ENCODE measurements around the gene SCAMP1.
"Not testable (repeated sequence)": the region's sequence is repeated elsewhere in the genome, so short reads cannot be mapped to it uniquely, and the experiment has no call there.

Gene SCAMP1, protein sequence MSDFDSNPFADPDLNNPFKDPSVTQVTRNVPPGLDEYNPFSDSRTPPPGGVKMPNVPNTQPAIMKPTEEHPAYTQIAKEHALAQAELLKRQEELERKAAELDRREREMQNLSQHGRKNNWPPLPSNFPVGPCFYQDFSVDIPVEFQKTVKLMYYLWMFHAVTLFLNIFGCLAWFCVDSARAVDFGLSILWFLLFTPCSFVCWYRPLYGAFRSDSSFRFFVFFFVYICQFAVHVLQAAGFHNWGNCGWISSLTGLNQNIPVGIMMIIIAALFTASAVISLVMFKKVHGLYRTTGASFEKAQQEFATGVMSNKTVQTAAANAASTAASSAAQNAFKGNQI

DNA sequence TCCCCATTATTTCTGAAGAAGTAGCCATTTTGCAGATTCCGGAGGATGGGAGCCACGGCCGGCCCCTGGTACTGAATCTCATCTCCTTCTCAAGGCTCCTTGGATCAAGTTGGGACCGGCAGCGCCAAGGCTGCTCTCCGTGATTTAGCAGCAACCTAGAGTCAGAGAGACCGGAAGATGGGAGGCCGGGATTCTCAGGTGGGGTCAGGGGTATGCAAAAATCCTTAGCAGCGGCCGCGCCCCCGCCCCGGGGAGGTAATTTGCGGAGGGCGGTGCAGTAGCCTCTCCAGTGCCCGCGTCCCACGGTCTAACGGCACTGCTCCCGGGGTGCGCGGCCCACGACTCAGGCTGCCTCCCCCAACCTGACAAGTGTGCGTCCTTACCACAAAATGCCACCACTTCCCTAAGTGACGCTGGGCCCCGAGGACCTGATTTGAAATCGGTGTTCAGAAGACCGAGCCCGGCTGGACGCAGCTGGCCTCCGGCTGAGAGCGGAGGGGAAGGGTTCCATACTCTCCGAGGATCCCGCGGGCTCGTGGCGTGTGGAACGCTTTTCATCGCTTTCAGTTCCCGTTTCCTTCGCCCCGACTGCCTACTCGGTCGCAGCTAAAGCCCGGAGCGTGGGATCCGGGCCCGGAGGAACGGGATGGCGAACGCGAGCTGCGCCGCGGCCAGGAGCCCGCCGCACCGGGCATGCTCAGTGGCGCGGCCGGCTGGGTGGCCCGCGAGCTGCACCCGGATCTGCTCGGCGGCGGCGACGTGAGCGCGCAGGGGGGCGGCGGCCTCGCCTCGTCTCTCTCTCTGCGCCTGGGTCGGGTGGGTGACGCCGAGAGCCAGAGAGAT, at the start of gene SCAMP1:
Gene SCAMP1 (plus strand): TSS at position 787 of the 843 bp plus-strand sequence. CDS start 55 bp downstream, at position 842.
- peak; percentile 84 for DNase-seq

DNA sequence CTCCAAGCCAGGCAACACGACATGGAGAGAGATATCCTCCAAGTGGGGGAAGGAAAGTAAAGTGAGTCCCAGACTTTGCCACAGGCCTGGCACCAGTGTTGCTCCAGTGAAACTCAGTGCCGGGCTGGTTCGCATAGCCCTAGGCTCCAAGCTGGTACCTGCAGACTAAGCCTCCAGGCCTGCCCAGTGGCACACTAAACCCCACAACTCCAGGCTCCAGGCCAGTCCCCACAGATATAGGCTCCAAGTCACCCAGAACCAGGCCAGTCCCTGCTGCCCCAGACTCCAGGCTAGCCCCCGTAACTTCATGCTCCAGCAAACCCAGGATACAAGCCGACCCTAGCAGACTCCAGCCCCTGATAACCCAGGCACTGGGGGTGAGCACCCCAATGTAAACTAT, 42.9 kb upstream of the SCAMP1 start:
- DNase-seq = no peak

DNA sequence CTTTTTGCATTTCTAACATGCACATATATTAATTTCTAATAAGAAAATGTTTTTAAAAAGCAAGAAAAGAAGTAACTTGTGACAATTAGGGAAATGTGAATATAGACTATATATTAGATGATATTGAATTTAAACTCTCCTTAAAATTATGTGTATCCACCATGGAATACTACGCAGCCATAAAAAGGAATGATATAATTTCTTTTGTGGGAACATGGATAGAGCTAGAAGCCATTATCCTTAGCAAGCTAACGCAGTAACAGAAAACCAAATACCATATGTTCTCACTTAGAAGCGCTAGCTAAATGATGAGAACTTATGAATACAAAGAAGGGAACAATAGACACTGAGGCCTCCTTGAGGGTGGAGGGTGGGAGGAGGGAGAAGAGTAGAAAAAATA, 42.1 kb upstream of the SCAMP1 start:
- DNase-seq = no peak

DNA sequence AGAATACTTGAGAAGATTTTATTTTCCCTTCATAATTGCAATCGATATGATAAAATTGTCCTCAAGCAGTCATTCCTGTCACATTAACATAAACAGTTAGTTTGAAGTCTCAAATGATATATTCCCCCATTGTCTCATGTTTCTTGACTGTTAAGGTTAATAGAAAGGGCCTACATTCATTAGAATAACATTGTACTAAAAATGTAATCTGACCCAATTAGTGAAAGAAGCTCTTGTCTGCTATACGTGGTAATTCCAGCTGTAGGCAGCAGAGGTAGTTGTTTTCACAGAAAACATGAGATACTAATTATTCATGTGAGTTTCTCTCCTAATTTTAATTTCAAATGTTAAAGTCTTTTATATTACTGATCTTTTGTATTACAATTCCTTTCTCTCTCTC, 40.0 kb upstream of the SCAMP1 start:
- DNase-seq = peak; percentile 7

DNA sequence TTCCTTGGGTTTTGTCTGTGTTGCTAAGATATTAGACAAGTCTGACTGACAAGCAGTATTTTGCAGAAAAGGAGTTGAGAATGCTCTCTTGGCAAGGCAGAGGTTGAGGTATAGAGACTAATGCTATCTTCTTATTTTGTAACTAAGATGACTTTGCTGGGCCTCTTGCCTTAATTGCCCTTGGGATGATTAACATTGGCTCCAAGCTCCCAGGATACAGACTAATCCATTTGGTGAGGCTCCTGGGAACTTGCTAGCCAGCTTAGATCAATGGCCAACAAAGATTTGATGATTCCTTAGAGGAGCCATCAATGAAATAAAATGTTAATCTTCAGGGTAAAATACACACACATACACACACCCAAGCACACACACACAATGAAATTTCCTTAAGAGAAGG, 37.2 kb upstream of the SCAMP1 start:
- no peak for DNase-seq

DNA sequence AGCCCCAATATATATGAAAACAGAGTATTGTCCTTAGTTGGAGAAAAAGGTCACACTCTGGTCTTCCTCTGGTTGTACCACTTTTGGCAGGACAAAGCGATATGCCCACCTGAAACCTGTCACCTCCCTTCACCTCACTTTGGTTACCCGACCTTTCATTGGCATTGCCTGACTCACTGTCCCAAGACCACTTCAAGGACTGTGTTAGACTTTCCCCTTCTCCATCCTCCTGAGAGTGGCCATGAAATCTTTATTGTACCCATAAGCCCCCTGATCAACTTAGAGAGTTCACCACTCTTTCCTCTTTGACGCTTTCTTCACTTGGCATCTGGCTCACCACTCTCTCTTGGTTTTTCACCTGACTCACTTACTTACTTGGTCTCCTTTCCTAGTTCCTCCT, 33.5 kb upstream of the SCAMP1 start:
- no peak for DNase-seq

DNA sequence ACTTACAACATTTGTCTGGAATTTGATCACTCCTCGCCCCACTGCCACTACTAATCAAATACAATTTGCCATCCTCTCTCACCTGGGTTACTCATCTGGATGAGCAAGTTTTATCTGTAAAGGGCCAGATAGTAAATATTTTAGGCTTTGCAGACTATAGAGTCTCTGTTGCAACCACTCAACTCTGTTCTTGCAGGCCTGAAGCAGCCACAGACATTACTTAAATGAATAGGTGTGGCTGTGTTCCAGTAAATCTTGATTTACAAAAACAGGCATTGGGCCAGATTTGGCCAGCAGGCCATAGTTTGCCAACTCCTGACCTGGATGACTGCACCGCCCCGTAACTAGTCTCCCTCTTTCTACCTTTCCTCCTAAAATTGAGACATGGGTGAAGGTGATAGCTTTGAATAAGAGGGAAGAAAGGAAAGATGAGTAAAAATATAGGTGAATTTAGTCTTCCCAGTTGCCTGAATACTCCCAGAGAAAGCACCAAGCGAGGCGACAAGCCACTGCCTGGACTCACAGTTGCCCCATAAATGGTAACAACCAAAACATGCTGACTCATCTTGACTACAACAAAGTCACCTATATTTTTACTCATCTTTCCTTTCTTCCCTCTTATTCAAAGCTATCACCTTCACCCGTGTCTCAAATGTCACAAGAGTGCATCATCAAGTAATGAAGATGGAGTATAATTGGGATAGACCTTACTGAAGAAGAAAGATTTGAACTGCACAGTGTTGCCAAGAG, 32.5 kb upstream of the SCAMP1 start:
- DNase-seq = no peak

DNA sequence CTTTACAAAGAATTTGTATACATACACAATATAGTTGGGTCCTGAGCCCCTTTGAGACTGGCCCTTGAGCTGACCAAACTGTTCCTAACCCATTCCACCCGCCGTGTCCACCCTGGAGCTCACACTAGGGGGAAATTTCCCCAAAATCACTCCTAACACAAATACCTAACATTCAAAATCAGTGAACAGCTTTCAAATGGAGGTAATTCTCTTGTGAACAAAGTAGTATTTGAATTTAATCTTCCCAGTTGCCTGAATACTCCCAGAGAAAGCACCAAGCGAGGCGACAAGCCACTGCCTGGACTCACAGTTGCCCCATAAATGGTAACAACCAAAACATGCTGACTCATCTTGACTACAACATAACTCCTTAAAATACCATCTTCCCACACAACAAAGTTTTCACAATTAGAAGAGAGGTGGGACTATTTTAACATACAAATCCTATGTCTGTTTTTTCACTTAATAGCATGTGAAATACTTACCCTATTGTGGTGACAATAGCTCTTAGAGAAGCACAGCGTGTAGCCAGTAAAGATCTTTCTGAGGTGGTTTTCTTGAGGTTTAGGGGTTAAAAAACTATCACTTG, 31.7 kb upstream of the SCAMP1 start:
- DNase-seq = no peak

DNA sequence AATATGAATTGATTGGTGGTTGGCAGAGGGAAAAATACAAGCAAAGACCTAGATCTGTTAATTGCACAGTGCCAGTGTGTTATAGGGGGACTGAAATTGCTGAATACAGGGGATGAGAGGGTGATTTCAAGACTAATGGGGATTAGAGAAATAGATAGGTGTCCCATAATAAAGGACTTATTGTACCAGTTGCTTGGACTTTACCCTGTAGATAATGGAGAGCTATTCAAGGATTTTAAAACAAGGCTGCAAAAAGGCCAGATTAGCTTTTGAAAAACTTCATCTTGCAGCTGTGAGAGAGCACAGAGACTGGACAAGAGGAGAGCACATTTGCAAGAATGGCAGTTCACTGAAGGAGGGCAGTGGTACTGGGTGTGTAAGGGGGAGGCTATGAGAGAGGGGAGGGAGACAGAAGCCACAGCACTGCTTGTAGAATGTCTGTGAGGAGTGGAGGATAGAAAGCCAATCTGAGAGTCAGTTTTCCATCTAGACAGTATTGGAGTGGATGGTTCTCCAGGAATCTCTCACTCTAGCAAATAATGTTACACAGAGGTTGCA, 28.8 kb upstream of the SCAMP1 start:
- no peak for DNase-seq

DNA sequence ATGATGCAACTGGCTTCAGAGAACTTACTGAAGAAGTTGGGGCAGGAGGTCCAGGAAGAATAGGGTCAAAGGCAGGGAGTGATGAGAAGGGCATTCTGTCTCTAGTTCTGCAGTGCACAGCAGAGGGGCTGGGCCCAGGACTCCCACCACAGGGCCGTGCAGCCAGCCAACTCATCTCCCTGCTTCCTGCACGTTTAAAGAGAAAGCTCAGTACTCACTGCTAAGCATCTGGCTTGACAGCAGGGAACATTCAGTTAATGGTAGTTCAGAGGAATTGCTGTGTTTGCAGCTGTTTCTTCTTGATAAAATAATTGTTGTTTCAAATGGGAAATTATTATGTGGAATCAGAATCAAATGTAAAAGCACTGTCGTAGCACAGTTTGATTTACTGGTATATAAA, 25.6 kb upstream of the SCAMP1 start:
- no peak for DNase-seq

DNA sequence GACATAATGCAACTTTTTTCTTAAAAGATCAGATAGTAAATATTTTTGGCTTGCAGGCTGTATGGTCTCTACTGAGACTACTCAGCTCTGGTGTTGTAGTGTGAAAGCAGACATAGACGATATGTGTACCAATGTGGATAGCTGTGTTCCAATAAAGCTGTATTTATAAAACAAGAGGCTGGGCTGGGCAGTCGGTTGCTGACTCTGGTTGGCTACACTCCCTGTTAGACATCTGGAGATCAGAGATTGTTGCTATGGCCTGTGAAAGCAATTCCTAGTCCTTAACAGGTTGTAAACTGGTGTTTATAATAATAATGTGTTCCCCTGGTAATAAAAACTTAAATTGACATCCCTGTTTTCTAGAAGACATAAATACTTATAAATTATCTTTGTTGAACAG, 24.4 kb upstream of the SCAMP1 start:
- DNase-seq = no peak

DNA sequence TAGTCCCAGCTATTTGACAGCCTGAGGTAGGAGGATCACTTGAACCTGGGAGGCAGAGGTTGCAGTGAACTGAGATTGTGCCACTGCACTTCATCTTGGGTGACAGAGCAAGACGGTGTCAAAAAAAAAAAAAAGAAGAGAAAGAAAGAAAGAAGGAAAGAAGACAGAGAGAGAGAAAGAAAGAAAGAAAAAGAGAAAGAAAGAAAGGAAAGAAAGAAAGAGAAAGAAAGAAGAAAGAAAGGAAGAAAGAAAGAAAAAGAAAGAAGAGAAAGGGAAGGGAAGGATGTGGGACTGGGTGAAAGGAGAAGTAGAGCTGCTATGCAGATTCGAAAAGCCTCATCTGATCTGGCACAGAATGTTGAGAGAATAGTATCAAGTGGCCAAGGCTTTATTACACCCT, 23.7 kb upstream of the SCAMP1 start:
- DNase-seq = no peak

DNA sequence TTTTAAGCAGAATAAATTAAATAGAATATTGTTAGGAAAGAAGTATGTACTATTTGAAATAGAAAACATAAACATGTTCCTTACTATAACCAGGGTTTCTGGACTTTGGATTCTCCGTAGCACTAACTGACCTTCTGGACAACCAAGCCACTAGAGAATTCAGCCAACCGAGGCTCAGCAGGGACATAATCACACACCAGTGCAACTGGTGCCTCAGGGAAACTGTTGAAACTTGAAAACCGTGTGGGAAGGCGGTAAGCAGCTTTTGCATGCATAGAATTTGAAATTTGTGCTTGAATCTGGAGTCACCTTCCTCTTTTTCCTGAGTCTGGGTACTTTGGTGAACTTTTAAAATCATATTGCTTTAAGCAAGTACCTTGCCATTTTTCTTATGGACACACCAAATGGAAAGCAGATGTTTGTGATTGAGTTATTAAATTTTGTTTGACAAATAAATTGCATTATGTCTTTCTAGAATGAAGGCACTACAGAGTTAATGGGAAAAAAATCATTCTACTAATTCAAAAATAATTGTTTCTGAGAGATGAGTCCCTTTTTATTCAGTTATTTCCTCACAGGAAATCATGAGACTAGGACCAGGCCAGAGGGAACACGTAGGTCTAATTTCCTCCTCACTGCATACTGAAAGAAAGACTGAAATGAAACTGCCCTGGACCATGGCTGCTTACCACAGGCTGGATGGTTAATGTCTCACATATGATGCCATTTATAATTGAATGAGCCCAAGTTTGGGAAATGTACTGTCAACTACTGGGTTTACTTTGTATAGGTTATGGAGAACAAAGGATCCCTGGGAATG, 20.6 kb upstream of the SCAMP1 start:
- DNase-seq = no peak

DNA sequence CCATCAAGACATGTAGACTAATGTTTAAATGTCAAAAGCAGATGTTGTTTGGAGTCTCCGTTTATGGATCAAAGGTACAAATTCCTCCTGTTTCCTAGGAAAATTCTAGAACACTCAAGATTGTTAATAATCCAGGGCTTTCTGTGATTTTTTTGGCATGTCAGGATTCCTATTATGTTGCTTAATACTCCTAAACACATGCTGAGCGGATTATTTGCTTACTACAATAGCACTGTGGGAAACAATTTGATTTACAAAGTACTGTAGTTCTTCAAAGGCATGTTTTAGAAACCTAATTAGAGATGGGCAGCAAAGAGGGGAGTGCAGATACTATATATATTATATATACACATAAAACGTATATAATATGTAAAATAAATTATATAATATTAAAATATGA, 19.0 kb upstream of the SCAMP1 start:
- no peak for DNase-seq

DNA sequence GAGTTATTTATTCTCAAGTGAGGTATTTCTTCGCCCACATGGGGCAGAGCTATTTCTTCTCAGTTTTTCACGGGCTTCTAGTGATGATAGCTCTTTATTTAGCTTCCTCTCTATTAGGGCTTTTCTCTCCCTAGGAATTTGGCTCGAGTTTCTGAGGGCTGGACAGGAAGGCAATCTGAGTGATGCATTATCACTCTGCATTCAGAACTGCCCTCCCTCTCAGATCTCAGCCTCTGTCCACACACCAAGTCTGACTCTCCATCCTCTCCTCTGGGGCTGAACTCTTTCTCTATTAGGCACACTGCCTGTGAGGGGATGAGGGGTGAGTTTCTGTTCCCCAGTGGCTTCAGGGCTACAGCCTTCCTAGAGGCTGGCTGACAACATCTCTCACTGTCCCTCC, 14.9 kb upstream of the SCAMP1 start:
- no peak for DNase-seq

DNA sequence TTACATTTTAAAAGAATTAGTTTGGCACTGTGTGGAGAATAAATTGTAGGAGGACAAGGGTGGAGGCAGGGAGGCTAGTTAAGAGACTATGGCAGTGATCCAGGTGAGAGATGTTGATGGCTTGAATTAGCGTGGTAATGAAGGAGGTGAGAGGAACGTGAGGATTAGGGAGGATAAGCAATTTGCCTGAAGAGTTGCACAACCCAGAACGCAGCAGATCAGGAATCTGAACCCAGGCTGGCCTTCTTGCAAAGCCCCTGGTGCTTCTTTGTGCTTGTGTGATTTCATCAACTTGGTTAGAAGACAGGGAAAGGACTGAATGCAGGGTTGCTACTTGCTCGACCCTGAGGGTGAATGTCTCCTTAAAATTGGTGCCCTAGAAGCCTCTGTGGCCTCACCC, 6.9 kb upstream of the SCAMP1 start:
- DNase-seq = no peak

DNA sequence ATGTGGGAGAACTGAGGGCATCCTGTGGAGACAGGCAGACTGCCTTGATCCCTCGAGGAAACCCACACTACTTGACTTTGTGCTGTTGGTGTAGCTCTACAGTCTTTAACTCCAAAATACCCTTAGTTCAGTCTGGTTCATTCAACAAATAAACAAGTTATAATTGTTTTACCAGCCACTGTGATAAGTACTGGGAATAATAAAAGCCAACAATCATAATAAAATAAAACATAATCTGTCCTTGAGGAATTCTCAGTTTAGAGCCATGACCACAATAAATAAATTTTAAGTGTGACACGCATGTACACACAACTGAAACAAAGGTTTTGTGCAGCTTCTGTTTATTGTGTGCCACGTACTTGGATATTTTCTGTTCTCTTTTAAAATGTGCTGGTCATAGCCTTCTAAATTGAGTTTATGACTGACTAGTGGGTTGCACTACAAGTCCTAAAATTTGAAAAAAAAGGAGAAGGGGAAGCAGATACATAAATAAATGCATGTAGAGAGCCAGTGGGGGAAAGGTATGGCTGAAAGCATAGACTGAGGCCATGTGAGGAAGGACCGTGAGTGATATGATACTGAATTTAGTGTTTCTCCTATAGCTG, 6.2 kb upstream of the SCAMP1 start:
- DNase-seq = no peak

DNA sequence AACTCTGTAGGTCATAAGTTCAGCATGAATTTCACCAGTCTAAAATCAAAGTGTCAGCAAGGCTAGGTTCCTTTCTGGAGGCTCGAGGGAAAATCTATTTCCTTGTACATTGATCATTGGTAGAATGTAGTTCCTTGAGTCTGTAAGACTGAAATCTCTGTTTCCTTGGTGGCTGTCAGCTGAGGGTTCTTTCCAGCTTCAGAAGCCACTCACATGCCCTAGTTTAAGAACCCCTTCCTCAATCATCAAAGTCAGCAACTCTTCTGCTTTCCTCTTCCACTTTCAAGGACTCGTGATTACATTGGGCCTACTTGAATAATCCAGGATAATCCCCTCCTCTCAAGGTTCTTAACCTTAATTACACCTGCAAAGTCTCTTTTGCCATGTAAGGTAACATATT, 4.9 kb upstream of the SCAMP1 start:
- no peak for DNase-seq

DNA sequence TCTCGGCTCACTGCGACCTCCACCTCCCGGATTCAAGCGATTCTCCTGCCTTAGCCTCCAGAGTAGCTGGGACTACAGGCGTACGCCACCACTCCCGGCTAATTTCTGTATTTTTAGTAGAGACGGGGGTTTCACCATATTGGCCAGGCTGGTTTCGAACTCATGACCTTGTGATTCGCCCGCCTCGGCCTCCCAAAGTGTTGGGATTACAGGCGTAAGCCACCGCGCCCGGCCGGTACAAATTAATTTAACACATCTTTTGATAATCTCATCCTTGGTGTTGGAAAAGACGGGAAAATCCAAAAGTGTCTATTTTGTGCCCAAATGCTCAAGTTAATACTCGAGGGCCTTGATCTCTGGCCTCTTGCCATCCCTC, 974 bp upstream of the SCAMP1 start:
- DNase-seq = not testable (repeated sequence)

DNA sequence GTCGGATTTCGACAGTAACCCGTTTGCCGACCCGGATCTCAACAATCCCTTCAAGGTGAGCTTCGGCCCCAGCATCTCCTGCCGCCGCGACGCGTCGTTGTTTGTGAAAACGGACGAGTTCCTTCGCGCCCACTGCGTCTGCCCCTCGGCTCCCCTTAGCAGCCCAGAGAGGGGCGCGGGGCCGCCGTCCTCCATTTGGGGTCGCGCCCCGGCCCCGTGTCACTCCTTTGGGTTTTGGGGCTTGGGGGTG, 182 bp downstream of the SCAMP1 start:
- no peak for DNase-seq

DNA sequence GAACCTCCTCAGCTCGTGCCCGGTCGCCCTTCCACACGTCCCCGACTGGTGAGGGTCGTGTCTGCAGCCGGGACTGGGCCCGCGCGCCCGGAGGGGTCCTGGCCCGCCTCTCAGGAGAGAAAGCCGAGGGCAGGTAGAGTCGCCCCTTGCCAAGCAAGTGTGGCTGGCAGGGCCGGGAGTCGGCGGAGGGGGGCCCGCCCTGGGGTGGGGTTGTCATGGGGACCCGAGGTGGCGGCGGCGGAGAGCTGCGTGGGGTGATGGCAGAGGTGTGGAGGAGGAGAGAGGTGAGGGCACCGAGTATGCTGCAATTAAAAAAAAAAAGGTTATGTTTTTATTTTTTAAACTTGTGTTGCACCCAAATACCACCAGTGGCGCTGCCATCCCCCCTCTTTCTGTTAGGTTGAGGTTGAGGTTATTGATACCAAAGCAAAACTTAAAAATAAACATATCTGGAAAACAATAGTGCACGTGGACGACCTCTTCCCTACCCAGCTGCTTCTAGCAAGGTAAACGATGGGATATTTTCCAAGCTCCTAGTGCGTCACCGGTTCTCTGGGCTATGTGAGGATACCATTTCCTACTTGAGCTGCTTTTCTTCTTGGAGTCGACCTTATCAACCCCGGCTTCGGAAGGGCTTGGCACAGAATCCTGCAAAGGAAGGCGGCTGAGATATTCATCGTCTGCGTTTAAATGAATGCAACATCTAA, 660 bp downstream of the SCAMP1 start:
- peak; percentile 89 for DNase-seq

Measured in NCI-H2029 (cell line).